Mucosa of rectum (tissue), 2 donors: ENCODE measurements around the gene LCOR.

ENCODE experiments used
- H3K27ac ChIP-seq, 2 donors: one replicate each; pipeline ENCODE4 v1.7.0; 2013; ENCODE audit warnings: inconsistent platforms in 2 of 2, low read depth in 2 of 2, low read length in 2 of 2
- H3K27me3 ChIP-seq, 2 donors: one replicate each; pipeline ENCODE4 v1.7.0; 2013; ENCODE audit warnings: low read length in 2 of 2; ENCODE audit not compliant: control insufficient read depth in 2 of 2, insufficient read depth in 2 of 2
- H3K36me3 ChIP-seq, 2 donors: one replicate each; pipeline ENCODE4 v1.7.0; 2013; ENCODE audit warnings: low read length in 2 of 2; ENCODE audit not compliant: control insufficient read depth in 2 of 2, insufficient read depth in 2 of 2
- H3K4me1 ChIP-seq, 2 donors: one replicate each; pipeline ENCODE4 v1.7.0; 2013; ENCODE audit warnings: low read length in 2 of 2, mild to moderate bottlenecking in 1 of 2; ENCODE audit not compliant: control insufficient read depth in 2 of 2, insufficient read depth in 2 of 2
- H3K4me3 ChIP-seq, 2 donors: one replicate each; pipeline ENCODE4 v1.7.0; 2013; ENCODE audit warnings: low read length in 2 of 2
- H3K9ac ChIP-seq, 2 donors: one replicate each; pipeline ENCODE4 v1.7.0; 2013; ENCODE audit warnings: low read length in 2 of 2, low read depth in 1 of 2, mild to moderate bottlenecking in 1 of 2
- H3K9me3 ChIP-seq, 2 donors: one replicate each; pipeline ENCODE4 v1.7.0; 2013; ENCODE audit warnings: low read length in 2 of 2; ENCODE audit not compliant: control insufficient read depth in 2 of 2
- donor health status: healthy.
- donor health status: Normal muscosa, but diverticular disease.

The LCOR gene

GRCh38 chr10:96856317-96856716, 24.2 kb downstream of the LCOR start:
- H3K27ac ChIP-seq, result no peak overlapping the region
- no peaks in the 10 kb centered on the region for H3K4me1 ChIP-seq
- no peaks in the 10 kb centered on the region for H3K9me3 ChIP-seq
- no peaks in the 10 kb centered on the region for H3K27me3 ChIP-seq
- peaks cover 4 to 10% of the 10 kb centered on the region in 2 donors for H3K36me3 ChIP-seq
- no peak overlapping the region for H3K4me3 ChIP-seq
- H3K9ac ChIP-seq, result no peak overlapping the region

DNA sequence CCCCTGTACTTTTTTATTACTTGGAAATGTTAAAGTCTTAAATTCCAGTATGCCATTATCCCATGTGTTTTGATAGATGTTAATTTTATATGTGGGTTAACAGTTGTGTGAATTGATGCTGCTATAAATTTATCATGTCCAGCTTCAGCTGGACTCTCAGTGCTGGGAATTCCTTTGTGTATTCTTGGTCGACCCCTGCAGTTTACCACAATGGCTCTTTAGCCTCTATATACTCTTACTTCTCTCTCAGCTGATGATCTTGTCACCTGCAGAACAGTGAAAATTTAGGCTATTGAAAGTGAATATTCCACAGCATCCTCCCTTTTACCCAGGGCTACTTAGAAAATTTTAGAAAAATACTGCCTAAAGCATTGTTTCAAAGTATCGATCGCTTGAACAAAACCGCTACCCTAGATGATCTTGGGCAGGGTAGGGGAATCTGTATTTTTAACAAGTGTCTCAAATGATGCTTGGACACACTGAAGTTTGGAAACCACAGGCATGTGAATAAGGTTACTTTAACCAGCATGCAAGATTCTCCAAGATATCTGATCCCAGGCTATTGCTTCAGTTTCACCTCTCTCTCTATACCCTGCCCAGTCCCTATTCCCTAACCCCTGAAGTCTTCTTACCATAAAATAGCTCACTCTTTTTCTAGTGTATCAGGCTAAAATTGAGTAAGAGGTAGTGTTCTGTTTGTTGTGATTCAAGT, 25.4 kb downstream of the LCOR start:
- H3K4me1 ChIP-seq, result no peaks in the 10 kb centered on the region
- no peak overlapping the region for H3K9ac ChIP-seq
- no peaks in the 10 kb centered on the region for H3K27me3 ChIP-seq
- H3K27ac ChIP-seq, result no peak overlapping the region
- no peaks in the 10 kb centered on the region for H3K9me3 ChIP-seq
- H3K36me3 ChIP-seq, result peaks cover 4 to 10% of the 10 kb centered on the region in 2 donors
- H3K4me3 ChIP-seq, result no peak overlapping the region

GRCh38 chr10:96858038-96858705, 26.1 kb downstream of the LCOR start:
- peaks cover 4 to 9% of the 10 kb centered on the region in 2 donors for H3K36me3 ChIP-seq

GRCh38 chr10:96858706-96859050, 26.6 kb downstream of the LCOR start:
- Histone ChIP-seq H3K27ac (no peak overlapping the region), H3K36me3 (peaks cover 4 to 7% of the 10 kb centered on the region in 2 donors), H3K9ac (no peak overlapping the region), H3K4me1 (peaks cover 0 to 4% of the 10 kb centered on the region in 2 donors), H3K27me3 (no peaks in the 10 kb centered on the region), H3K4me3 (no peak overlapping the region), H3K9me3 (no peaks in the 10 kb centered on the region)

More at GRCh38 chr10:96858038-96858705, 26.1 kb downstream of the LCOR start:
- H3K27ac ChIP-seq, result no peak overlapping the region
- no peak overlapping the region for H3K4me3 ChIP-seq
- H3K4me1 ChIP-seq, result no peaks in the 10 kb centered on the region
- no peaks in the 10 kb centered on the region for H3K9me3 ChIP-seq
- no peaks in the 10 kb centered on the region for H3K27me3 ChIP-seq
- no peak overlapping the region for H3K9ac ChIP-seq

DNA sequence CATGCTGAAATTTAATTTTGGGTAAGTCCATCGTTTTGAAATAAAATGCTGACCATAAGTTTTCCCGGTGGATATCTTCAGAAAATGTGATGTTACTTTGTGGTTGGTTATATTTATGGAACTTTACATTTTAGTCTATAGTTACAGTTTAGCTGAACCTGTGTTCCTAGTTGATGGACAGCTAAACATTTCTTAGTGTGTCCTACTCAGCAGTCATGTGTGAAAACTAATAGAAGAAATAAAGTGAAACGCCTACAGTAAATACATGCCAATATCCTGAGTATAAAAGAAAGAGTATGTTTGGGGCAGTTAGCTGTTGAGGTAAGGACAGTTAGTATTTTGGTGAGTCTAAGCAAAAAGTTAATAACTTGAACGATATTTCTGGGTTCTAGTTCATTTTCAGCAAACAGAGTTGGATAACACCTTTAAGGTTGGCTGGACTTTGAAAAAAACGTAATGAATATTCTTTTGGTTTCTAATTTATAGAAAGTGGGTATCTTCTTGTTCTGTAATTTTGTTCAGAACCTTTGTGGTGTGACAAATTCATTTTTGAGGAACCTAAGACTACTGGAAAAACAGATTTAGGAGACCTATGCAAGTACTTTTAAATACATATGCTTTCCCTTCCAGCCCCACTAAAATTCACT, 28.7 kb downstream of the LCOR start:
- H3K4me1 ChIP-seq, result peaks cover 7 to 20% of the 10 kb centered on the region in 2 donors
- peaks cover 4 to 7% of the 10 kb centered on the region in 2 donors for H3K36me3 ChIP-seq
- H3K27ac ChIP-seq, result no peak overlapping the region
- H3K4me3 ChIP-seq, result no peak overlapping the region
- H3K27me3 ChIP-seq, result no peaks in the 10 kb centered on the region
- H3K9ac ChIP-seq, result no peak overlapping the region
- no peaks in the 10 kb centered on the region for H3K9me3 ChIP-seq

DNA sequence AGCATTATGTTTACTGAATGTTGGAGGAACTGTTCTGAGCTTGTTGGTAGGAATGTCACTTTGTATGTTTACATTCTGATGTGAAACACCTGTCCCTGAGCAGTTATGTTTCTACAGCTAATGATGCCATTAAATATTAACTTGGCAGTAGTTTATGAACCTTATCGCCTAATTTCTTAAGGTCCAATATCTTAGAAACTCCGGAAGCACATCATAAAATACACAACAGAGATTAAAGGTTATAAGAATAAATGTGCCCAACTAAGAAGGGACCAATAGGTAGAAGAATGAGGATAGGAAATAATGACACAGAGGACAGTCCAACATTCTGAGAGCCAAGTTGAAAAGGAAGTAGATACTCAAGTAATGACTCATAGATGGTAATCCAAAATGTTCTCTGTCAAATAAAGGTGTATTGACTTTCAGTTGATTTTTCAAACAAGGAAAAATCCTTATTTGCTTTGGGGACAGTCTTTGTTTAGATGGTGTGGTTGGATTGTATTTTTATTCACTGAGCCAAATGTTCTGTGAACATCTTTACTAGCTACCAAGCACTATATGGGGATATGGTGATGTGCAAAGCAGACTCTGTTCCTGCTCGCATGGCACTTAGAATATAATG, 31.9 kb downstream of the LCOR start:
- peaks cover 4 to 8% of the 10 kb centered on the region in 2 donors for H3K36me3 ChIP-seq
- no peaks in the 10 kb centered on the region for H3K9me3 ChIP-seq
- H3K27ac ChIP-seq, result peak overlapping the region; percentile 29 to 43
- peaks cover 7 to 20% of the 10 kb centered on the region in 2 donors for H3K4me1 ChIP-seq
- no peak overlapping the region for H3K9ac ChIP-seq
- peak overlapping the region in 1 of 2 donors; percentile 1 for H3K4me3 ChIP-seq
- no peaks in the 10 kb centered on the region for H3K27me3 ChIP-seq

DNA sequence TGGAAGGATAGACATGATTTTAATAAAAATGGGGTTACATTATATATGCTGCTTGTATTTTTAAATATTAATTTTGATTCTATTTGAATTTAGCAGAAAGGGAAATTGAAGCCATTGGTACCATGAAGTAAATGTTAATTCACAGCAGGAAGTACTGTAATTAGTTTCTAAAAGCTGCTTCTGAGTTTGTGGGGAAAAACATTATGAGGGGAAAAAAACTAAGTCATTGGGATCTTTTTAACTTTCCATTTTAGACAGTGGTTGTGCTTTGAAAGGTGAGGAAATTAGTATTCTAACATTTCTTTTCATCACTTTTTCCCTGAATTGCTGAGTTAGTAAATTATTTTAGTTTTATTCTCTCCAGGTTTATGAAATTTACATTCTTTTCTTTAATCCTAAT, 41.0 kb downstream of the LCOR start:
- Histone ChIP-seq H3K4me3 (no peak overlapping the region), H3K36me3 (peaks cover 0 to 2% of the 10 kb centered on the region in 2 donors), H3K4me1 (no peaks in the 10 kb centered on the region), H3K27me3 (no peaks in the 10 kb centered on the region), H3K27ac (no peak overlapping the region), H3K9ac (no peak overlapping the region), H3K9me3 (no peaks in the 10 kb centered on the region)

- Histone ChIP-seq H3K9ac (no peak overlapping the region), H3K27me3 (no peaks in the 10 kb centered on the region), H3K27ac (no peak overlapping the region), H3K4me1 (no peaks in the 10 kb centered on the region), H3K36me3 (peaks cover 0 to 2% of the 10 kb centered on the region in 2 donors), H3K4me3 (no peak overlapping the region), H3K9me3 (no peaks in the 10 kb centered on the region)
Measured at GRCh38 chr10:96873756-96874467, 41.8 kb downstream of the LCOR start.

DNA sequence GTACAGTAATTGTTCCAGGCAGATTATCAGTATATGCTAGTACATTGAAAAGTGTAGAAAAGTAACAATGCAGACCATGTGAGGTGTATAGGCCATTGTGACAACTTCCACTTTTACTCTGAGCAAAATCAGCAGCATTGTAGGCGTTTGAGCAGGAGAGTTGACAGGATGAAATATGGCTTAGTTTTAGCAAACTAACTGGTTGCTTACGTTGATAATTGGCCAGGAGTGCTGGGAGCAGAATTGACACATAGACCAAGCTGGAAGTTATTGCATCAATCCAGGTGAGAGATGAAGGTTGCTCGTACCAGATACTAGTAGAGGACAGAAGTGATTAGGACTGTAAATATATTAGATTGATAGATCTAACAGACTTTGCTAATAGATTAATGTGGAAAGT, 46.0 kb downstream of the LCOR start:
- Histone ChIP-seq H3K9me3 (no peaks in the 10 kb centered on the region), H3K4me1 (no peaks in the 10 kb centered on the region), H3K27me3 (no peaks in the 10 kb centered on the region), H3K9ac (no peak overlapping the region), H3K27ac (no peak overlapping the region), H3K36me3 (peaks cover 0 to 2% of the 10 kb centered on the region in 2 donors), H3K4me3 (no peak overlapping the region)
